Stimulated activated CD4-positive, alpha-beta T cell treated with anti-CD3 and anti-CD28 coated beads, Interleukin-15, amount 100 ng/mL, for 1 hour (primary cell): ENCODE data around the gene VARS1.

Experiments
- DNase-seq, 2 donors: peaks; one replicate each; pipeline ENCODE4 v3.0.0-alpha.2; 2020; ENCODE audit warnings: low read depth in 1 of 2, low spot score in 1 of 2

The VARS1 gene

DNA sequence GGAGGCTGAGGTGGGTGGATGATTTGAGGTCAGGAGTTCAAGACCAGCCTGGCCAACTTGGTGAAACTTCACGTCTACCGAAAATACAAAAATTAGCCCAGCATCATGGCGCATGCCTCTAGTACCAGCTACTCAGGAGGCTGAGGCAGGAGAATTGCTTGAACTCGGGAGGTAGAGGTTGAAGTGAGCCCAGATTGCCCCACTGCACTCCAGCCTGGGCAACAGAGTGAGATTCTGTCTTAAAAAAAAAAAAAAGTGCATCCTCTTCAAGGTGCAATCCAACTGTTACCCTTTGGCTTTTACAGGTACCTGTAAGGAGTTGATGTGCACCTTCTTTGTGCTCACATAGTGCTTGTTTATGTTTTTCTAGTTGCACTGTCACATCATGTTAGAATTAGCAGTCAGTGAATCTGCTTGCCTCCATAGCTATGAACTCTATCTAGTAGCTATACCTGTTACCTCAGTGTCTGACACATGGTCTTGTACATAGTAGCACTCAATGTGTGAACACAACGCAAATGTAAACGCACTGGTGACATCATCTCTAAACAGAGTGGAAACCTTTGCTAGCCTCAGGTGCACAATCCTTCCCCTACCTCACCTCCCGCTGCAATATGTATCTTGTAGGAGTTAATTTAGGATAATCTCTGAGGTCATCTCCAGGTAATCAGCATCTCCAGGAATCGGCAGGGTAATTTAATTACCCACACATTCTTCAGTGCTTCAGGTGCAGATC lies 46.1 kb downstream of the VARS1 start:
- DNase-seq, result no peak
